Measurements from ENCODE around the gene RPL23. TPM values are rescaled to one million over a fixed set of nuclear protein-coding genes. Genes with fewer than 3 reads are reported as not detected.
A peak's percentile ranks its signal among the peaks of the same experiment; 100 is the strongest.

The RPL23 gene
- total and polyA plus RNA-seq, 9 of the 15 experiments (the other 6 are each of a cell fraction or from before 2014, with no cell fraction given): 1,745 to 3,667 (median 3,096) TPM

DNA sequence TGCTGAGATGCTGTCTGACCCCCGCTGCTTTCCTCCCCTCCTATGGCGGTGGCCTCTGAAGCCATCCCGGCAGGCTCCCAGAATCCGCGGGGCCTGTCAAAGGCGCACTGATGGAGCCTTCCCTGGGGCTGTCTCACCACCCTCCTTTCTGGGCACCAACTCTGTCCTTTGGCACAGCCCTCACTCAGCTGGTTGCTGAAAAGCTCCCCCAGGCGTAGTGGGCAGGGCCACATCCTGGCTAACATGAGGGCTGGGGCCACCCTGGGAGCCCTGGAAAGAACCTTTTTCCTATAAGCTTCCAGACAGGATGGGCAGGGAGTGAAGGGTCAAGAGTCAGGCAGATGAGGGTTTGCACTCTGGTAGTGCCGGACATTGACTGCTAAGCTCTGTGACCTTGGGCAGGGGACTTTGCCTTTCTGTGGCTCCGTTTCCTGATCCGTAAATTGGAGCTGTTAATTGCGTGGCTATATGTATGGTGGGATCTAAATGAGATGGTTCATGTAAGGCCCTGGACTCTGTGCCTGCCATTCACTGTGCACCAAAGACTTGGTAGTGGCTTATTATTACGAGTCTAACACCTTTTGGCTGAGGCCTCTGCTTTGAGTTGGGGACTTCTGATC is 44.3 kb upstream of the RPL23 start:
- POLR2A ChIA-PET: interaction anchor here (0.7 to 2.4 kb wide), 5 partner anchors 10 to 24 kb away, joined by 3 to 9 read pairs (median 4); no protein-coding TSS in a partner anchor
- CTCF ChIA-PET (ENCODE audit: low intra/inter-chr PET ratio): interaction anchor here (0.6 kb wide), 1 partner anchor 31 kb away, joined by 3 read pairs; no protein-coding TSS in a partner anchor
- TF ChIP-seq ZKSCAN3 (CRISPR knock-in tag; IDR thresholded peaks at IDR 0.05) (no peak), ZNF644 (tag; IDR thresholded peaks at IDR 0.05; ENCODE audit: low read depth) (no peak), ZBTB8A (IDR thresholded peaks at IDR 0.05; ENCODE audit: partially characterized antibody) (no peak)

DNA sequence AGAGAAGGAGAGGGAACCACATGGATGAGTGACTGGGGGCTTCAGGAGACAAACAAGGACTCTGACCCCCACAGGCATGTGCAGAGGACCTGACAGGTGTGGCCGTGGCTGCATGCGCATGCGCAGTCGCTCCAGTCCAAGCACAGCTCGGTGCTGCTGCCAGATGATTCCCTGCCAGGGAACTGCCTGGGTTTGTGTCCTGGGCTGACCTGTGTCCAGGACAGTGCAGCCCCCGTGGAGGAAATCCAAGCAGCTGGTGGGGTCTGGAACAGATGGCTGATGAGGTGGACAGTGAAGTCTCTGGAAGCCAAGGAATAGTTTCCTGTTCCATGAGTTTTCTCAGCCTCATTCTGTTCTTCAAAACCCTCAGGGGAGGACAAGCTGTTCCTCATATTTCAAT is 43.7 kb upstream of the RPL23 start:
- no TSS peak for BruUV-seq (replicated peaks)
- Histone ChIP-seq H3K9me3 (replicated peaks; ENCODE audit: control insufficient read depth, insufficient read depth, low read depth, low read length) (no peaks in the 10 kb centered on the region), H4K20me1 (replicated peaks; ENCODE audit: control insufficient read depth, insufficient read depth, low read length) (peaks cover 40% of the 10 kb centered on the region), H3K27me3 (ENCODE audit: control insufficient read depth in 2 of 2, insufficient read depth in 2 of 2, low read length in 2 of 2) (no peaks in the 10 kb centered on the region), H3K9me1 (ENCODE audit: control insufficient read depth, insufficient read depth, low read length) (peaks cover 4% of the 10 kb centered on the region), H3K27ac (ENCODE audit: extremely low read depth, low read depth, low read length) (no peak overlapping the region), H3K4me1 (replicated peaks in 1 of 2; ENCODE audit: control insufficient read depth in 2 of 2, insufficient read depth in 2 of 2, low read length in 2 of 2) (peaks cover 58 to 65% of the 10 kb centered on the region in 2 experiments), H3K9ac (ENCODE audit: insufficient read depth in 1 of 2, low read depth in 2 of 2, low read length in 2 of 2) (no peak overlapping the region; a peak in 1 of 4 replicates), H3K79me2 (ENCODE audit: control insufficient read depth, insufficient read depth, low read length) (peaks cover 19% of the 10 kb centered on the region; the same call in 2 of the 3 replicates), H3K4me3 (no peak overlapping the region), H3K36me3 (ENCODE audit: control insufficient read depth, insufficient read depth, low read length) (peaks cover 79% of the 10 kb centered on the region; the same call in 2 of the 3 replicates), H2AFZ (ENCODE audit: low read depth, low read length) (no peak overlapping the region), H3K4me2 (ENCODE audit: insufficient read depth, low read length) (no peak overlapping the region)
- WGBS (ENCODE audit: insufficient coverage, low coverage, missing lambda C conversion rate): 89% methylated on average over 6 of the region's 6 CpGs
- FAIRE-seq (no peak), ATAC-seq (no peak), DNase-seq (ENCODE audit: extremely low read depth in 1 of 4, low spot score in 3 of 4) (no peak)
- CTCF ChIA-PET (ENCODE audit: low intra/inter-chr PET ratio): no interaction called here
- intact Hi-C loops (cut with micrococcal nuclease): no loop called here
- TF ChIP-seq NCOA1 (IDR thresholded peaks at IDR 0.05; ENCODE audit: low read depth) (no peak), POLR2G (IDR thresholded peaks at IDR 0.05; ENCODE audit: low read depth, low read length) (0 out of 2 replicates have a peak, but pooled peaks have one; percentile 22)
- in situ Hi-C loops (cut with MboI): no loop called here
- POLR2A ChIA-PET: interaction anchor here (0.5 to 2.4 kb wide), 5 partner anchors 9 to 182 kb away, joined by 4 to 9 read pairs (median 4); no protein-coding TSS in a partner anchor

More for the DNA sequence above, 44.3 kb upstream of the RPL23 start:
- ATAC-seq (no peak), FAIRE-seq (no peak), DNase-seq (ENCODE audit: extremely low read depth in 1 of 4, low spot score in 3 of 4) (no peak)
- Histone ChIP-seq H3K4me1 (replicated peaks in 1 of 2; ENCODE audit: control insufficient read depth in 2 of 2, insufficient read depth in 2 of 2, low read length in 2 of 2) (peaks cover 56 to 61% of the 10 kb centered on the region in 2 experiments), H3K27ac (ENCODE audit: extremely low read depth, low read depth, low read length) (peak overlapping the region; percentile 62), H2AFZ (ENCODE audit: low read depth, low read length) (no peak overlapping the region), H3K4me3 (no peak overlapping the region), H3K4me2 (ENCODE audit: insufficient read depth, low read length) (no peak overlapping the region), H3K9me3 (replicated peaks; ENCODE audit: control insufficient read depth, insufficient read depth, low read depth, low read length) (no peaks in the 10 kb centered on the region), H4K20me1 (replicated peaks; ENCODE audit: control insufficient read depth, insufficient read depth, low read length) (peaks cover 40% of the 10 kb centered on the region), H3K36me3 (ENCODE audit: control insufficient read depth, insufficient read depth, low read length) (peaks cover 74% of the 10 kb centered on the region; the same call in 2 of the 3 replicates), H3K79me2 (ENCODE audit: control insufficient read depth, insufficient read depth, low read length) (peaks cover 19% of the 10 kb centered on the region; the same call in 2 of the 3 replicates), H3K9ac (ENCODE audit: insufficient read depth in 1 of 2, low read depth in 2 of 2, low read length in 2 of 2) (peak overlapping the region; percentile 39 to 79), H3K27me3 (ENCODE audit: control insufficient read depth in 2 of 2, insufficient read depth in 2 of 2, low read length in 2 of 2) (no peaks in the 10 kb centered on the region), H3K9me1 (ENCODE audit: control insufficient read depth, insufficient read depth, low read length) (peaks cover 4% of the 10 kb centered on the region)
- no TSS peak for BruUV-seq (replicated peaks)
- WGBS (ENCODE audit: insufficient coverage, low coverage, missing lambda C conversion rate): 81% methylated on average over 12 of the region's 12 CpGs
- in situ Hi-C loops (cut with MboI) (no loop called here), intact Hi-C loops (cut with micrococcal nuclease) (no loop called here)
